Kidney (tissue), 14 donors: Measurements from ENCODE around the gene TARBP1. TPM values are rescaled to one million over a fixed set of nuclear protein-coding genes. Genes with fewer than 3 reads are reported as not detected.

ENCODE experiments used
- DNase-seq, 5 donors: peaks; one replicate each; pipeline ENCODE4 v3.0.0-alpha.2; 2013 to 2020
- FAIRE-seq: peaks from 2 replicates; lab custom pipeline; 2012; peaks lifted over from hg19 to GRCh38; lab: Jason Lieb, UNC
- H3K27ac ChIP-seq, 2 donors: one replicate each; pipeline ENCODE4 v1.7.0; 2013; ENCODE audit warnings: low read depth in 2 of 2, low read length in 2 of 2, inconsistent platforms in 1 of 2
- H3K27me3 ChIP-seq: one replicate; pipeline ENCODE4 v1.7.1; 2013; ENCODE audit warnings: low read length, inconsistent platforms; ENCODE audit not compliant: control insufficient read depth, insufficient read depth
- H3K36me3 ChIP-seq, 3 donors: one replicate each; pipeline versions ENCODE4 v1.7.0 to v1.7.1; 2013; ENCODE audit warnings: low read length in 3 of 3, control low read depth in 1 of 3, inconsistent platforms in 1 of 3; ENCODE audit not compliant: insufficient read depth in 3 of 3, control insufficient read depth in 2 of 3
- H3K4me1 ChIP-seq, 3 donors: one replicate each; pipeline versions ENCODE4 v1.7.0 to v1.7.1; 2013; ENCODE audit warnings: low read length in 3 of 3, inconsistent platforms in 1 of 3, low read depth in 1 of 3; ENCODE audit not compliant: control insufficient read depth in 2 of 3, insufficient read depth in 2 of 3
- H3K4me3 ChIP-seq, 3 donors: one replicate each; pipeline versions ENCODE4 v1.7.0 to v1.8.1; 2013; ENCODE audit warnings: low read length in 3 of 3, control low read depth in 1 of 3, inconsistent platforms in 1 of 3
- H3K9ac ChIP-seq, 3 donors: one replicate each; pipeline versions ENCODE4 v1.7.0 to v1.7.1; 2013; ENCODE audit warnings: low read length in 3 of 3, control low read depth in 1 of 3, inconsistent platforms in 1 of 3
- H3K9me3 ChIP-seq, 3 donors: one replicate each; pipeline versions ENCODE4 v1.7.0 to v1.7.1; 2013; ENCODE audit warnings: low read length in 3 of 3, control low read depth in 1 of 3, inconsistent platforms in 1 of 3; ENCODE audit not compliant: control insufficient read depth in 2 of 3, insufficient read depth in 1 of 3
- CTCF ChIP-seq: IDR thresholded peaks from 3 replicates; pipeline ENCODE4 v1.5.1; 2012; ENCODE audit warnings: mild to moderate bottlenecking, moderate library complexity, borderline replicate concordance; ENCODE audit not compliant: insufficient read depth; ENCODE audit errors: extremely low read depth
- intact Hi-C: fragments of 100-400 bp; cut with DNase I; formaldehyde crosslinking; loops from one replicate; pipeline ENCODE4 v1.11.1; 2022
- polyA plus RNA-seq: library from polyadenylated mRNA; stranded (reverse); fragments of 350-450 nt; fragmentation: Illumina TruSeq; extraction: RNeasy Lipid Tissue Mini Kit (QIAGEN cat#74804); gene quantifications from one replicate; pipeline ENCODE4 v1.2.3, GENCODE V29; 2014; ENCODE audit warnings: low read depth, low replicate concordance; ENCODE audit not compliant: insufficient read depth
- total RNA-seq: library from RNA; stranded (reverse); fragmentation: NEBNext Ultra II Directional; extraction: Animal tissue kit (Norgen Biotek cat#: 25700); gene quantifications from one replicate; pipeline ENCODE4 v1.2.1, GENCODE V29; 2021
- donor health status: control.
- donor health status: control.
- donor health status: control.
- donor health status: control.
- donor health status: control.
- donor health status: DM: yes; HTN: yes; CAD: no.
- donor health status: Normal renal cell carcinoma (clear cell type).

TARBP1 gene
- total and polyA plus RNA-seq, 2 donors from 2014 or later = 14.3 to 26.2 TPM

GRCh38 chr1:234517110-234517802 lies 38.3 kb upstream of the TARBP1 start:
- H3K4me1 ChIP-seq = peaks cover 0 to 11% (median 2%) of the 10 kb centered on the region in 3 donors
- DNase-seq (no peak), FAIRE-seq (no peak)
- H3K4me3 ChIP-seq = no peak overlapping the region
- no peak overlapping the region for H3K9ac ChIP-seq
- TF ChIP-seq CTCF = no peak
- H3K36me3 ChIP-seq = no peaks in the 10 kb centered on the region
- intact Hi-C loops = no loop called here
- no peak overlapping the region for H3K27ac ChIP-seq
- H3K9me3 ChIP-seq = no peaks in the 10 kb centered on the region
- H3K27me3 ChIP-seq = no peaks in the 10 kb centered on the region

- peak in 1 of 5 donors; percentile 62 for DNase-seq
- FAIRE-seq = no peak
These were observed 36.9 kb upstream of the TARBP1 start for GRCh38 chr1:234515821-234516241.

GRCh38 chr1:234515411-234515810 lies 36.4 kb upstream of the TARBP1 start:
- no peak for TF ChIP-seq CTCF
- peak overlapping the region; percentile 56 to 72 for H3K27ac ChIP-seq
- H3K9ac ChIP-seq = no peak overlapping the region
- H3K4me1 ChIP-seq = peaks cover 0 to 5% (median 2%) of the 10 kb centered on the region in 3 donors
- no peaks in the 10 kb centered on the region for H3K36me3 ChIP-seq
- no peaks in the 10 kb centered on the region for H3K27me3 ChIP-seq
- H3K9me3 ChIP-seq = no peaks in the 10 kb centered on the region
- H3K4me3 ChIP-seq = no peak overlapping the region
- DNase-seq (no peak), FAIRE-seq (no peak)
- intact Hi-C loops = no loop called here

More at GRCh38 chr1:234515821-234516241, 36.9 kb upstream of the TARBP1 start:
- TF ChIP-seq CTCF = no peak
- no peaks in the 10 kb centered on the region for H3K9me3 ChIP-seq
- no peak overlapping the region for H3K4me3 ChIP-seq
- H3K27ac ChIP-seq = peak overlapping the region; percentile 56 to 72
- intact Hi-C loops = no loop called here
- peaks cover 0 to 7% (median 2%) of the 10 kb centered on the region in 3 donors for H3K4me1 ChIP-seq
- no peak overlapping the region for H3K9ac ChIP-seq
- H3K27me3 ChIP-seq = no peaks in the 10 kb centered on the region
- H3K36me3 ChIP-seq = no peaks in the 10 kb centered on the region
